ENCODE data around the gene NTSR1.

Gene NTSR1

GRCh38 chr20:62667530-62668440, 40.9 kb upstream of the NTSR1 start:
- Histone ChIP-seq H4K20me1 (ENCODE audit: insufficient read depth, low read length) (no peaks in the 10 kb centered on the region), H3K4me2 (ENCODE audit: low read length) (no peak overlapping the region), H3K4me3 (ENCODE audit: low read length) (no peak overlapping the region), H3K27me3 (ENCODE audit: low read depth, low read length) (no peaks in the 10 kb centered on the region), H2AFZ (ENCODE audit: low read depth, low read length) (no peak overlapping the region), H3K79me2 (ENCODE audit: low read length) (no peaks in the 10 kb centered on the region), H3K36me3 (replicated peaks; ENCODE audit: low read depth, low read length) (peaks cover 15% of the 10 kb centered on the region), H3K9me3 (ENCODE audit: insufficient read depth, low read length) (no peaks in the 10 kb centered on the region), H3K27ac (ENCODE audit: low read length) (no peak overlapping the region), H3K4me1 (ENCODE audit: low read length) (no peaks in the 10 kb centered on the region), H3K9ac (ENCODE audit: low read length) (no peak overlapping the region)
- TF ChIP-seq CTCF (IDR thresholded peaks at IDR 0.05; ENCODE audit: low read depth, low read length) (no peak), EZH2phosphoT487 (IDR thresholded peaks at IDR 0.05; ENCODE audit: low read depth) (no peak)

GRCh38 chr20:62668441-62669027, 40.1 kb upstream of the NTSR1 start:
- Histone ChIP-seq H2AFZ (ENCODE audit: low read depth, low read length) (no peak overlapping the region), H4K20me1 (ENCODE audit: insufficient read depth, low read length) (no peaks in the 10 kb centered on the region), H3K4me2 (ENCODE audit: low read length) (no peak overlapping the region), H3K79me2 (ENCODE audit: low read length) (no peaks in the 10 kb centered on the region), H3K4me1 (ENCODE audit: low read length) (no peaks in the 10 kb centered on the region), H3K27me3 (ENCODE audit: low read depth, low read length) (no peaks in the 10 kb centered on the region), H3K4me3 (ENCODE audit: low read length) (no peak overlapping the region), H3K9me3 (ENCODE audit: insufficient read depth, low read length) (no peaks in the 10 kb centered on the region), H3K36me3 (replicated peaks; ENCODE audit: low read depth, low read length) (peaks cover 15% of the 10 kb centered on the region), H3K27ac (ENCODE audit: low read length) (no peak overlapping the region), H3K9ac (ENCODE audit: low read length) (no peak overlapping the region)
- no peak for TF ChIP-seq EZH2phosphoT487 (IDR thresholded peaks at IDR 0.05; ENCODE audit: low read depth)
- TF ChIP-seq CTCF (IDR thresholded peaks at IDR 0.05; ENCODE audit: low read depth, low read length): peak; percentile 62

GRCh38 chr20:62669249-62669648, 39.4 kb upstream of the NTSR1 start:
- H4K20me1 ChIP-seq (ENCODE audit: insufficient read depth, low read length): no peaks in the 10 kb centered on the region

More at GRCh38 chr20:62669249-62669648, 39.4 kb upstream of the NTSR1 start:
- H3K27me3 ChIP-seq (ENCODE audit: low read depth, low read length): no peaks in the 10 kb centered on the region
- no peak overlapping the region for H3K27ac ChIP-seq (ENCODE audit: low read length)
- no peak overlapping the region for H3K4me3 ChIP-seq (ENCODE audit: low read length)
- H3K9ac ChIP-seq (ENCODE audit: low read length): no peak overlapping the region
- peaks cover 15% of the 10 kb centered on the region for H3K36me3 ChIP-seq (replicated peaks; ENCODE audit: low read depth, low read length)
- no peak overlapping the region for H2AFZ ChIP-seq (ENCODE audit: low read depth, low read length)
- TF ChIP-seq EZH2phosphoT487 (IDR thresholded peaks at IDR 0.05; ENCODE audit: low read depth) (no peak), CTCF (IDR thresholded peaks at IDR 0.05; ENCODE audit: low read depth, low read length) (no peak)
- H3K79me2 ChIP-seq (ENCODE audit: low read length): no peaks in the 10 kb centered on the region
- H3K4me2 ChIP-seq (ENCODE audit: low read length): no peak overlapping the region
- no peaks in the 10 kb centered on the region for H3K9me3 ChIP-seq (ENCODE audit: insufficient read depth, low read length)
- no peaks in the 10 kb centered on the region for H3K4me1 ChIP-seq (ENCODE audit: low read length)

Data from OCI-LY3 (cell line).